ENCODE data around the gene DUS1L.
"Not testable (repeated sequence)": the region's sequence is repeated elsewhere in the genome, so short reads cannot be mapped to it uniquely, and the experiment has no call there.

Gene DUS1L

GRCh38 chr17:82038796-82039409 is 26.7 kb downstream of the DUS1L start:
- DNase-seq: not testable (repeated sequence)

GRCh38 chr17:82037889-82038195 is 27.8 kb downstream of the DUS1L start:
- no peak for DNase-seq

DNA sequence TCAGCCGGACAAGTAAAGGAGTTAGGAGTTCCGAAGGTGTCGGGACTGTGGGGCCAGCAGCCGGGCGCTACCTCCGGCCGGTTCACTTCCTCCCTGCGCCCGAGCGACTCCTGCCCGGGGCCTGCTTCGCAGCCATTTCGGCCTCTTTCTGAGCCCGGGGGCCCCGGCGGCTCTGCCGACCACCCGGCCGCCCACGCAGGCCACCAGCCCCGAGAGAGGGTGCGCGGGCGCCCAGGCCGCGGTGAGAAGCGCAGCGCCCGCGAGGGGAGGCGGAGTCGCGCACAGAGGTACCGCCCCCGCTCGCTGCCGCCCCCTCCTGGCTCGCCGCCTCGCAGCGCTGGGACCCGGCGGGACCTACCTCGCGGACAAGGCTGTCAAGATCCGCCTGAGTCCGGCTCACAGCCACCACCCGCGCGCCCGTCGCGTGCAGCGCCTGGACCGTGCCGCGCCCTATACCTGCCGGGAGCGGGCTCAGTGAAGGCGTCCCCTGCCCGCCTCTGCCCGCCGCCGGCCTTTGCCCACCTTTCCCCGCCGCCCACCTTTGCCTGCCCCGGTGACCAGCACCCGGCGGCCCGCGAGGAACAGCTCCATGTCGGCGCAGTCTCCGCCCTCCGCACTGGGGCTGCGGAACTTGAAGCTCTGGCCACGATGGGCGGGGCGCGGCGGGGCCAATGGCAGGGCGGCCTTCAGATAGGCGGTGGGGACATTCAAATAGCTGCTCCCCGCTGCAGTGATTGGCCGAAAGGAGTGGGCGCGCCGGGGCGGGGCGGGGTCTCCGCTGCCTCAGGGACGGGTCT is 28.3 kb downstream of the DUS1L start, which contains the start of gene DCXR:
TSS of gene DCXR (minus strand) at position 606 of the 797 bp plus-strand sequence. CDS start at position 591, 15 bp downstream.
- peak; percentile 88 to 96 for DNase-seq

DNA sequence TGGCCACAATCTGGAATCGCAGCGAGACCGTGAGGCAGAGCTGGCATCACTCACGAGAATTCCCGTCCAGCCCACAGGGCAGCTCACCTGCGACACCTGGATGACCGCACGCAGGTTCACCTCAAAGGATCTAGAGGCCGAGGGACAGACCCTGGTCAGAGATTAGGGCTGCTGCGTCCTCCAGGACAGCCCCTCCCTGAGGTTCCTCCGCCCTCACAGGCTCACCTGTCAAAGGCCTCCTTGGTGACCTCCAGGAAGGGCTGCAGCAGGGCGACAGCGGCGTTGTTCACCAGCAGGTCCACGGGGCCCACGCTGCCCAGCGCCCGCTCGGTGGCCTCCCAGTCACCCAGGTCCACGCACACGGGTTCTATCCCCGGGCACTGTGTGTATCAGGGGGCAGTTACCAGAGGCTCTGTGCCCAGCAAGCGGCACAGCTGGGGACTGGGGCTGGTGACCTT is 28.9 kb downstream of the DUS1L start:
- DNase-seq: no peak

GRCh38 chr17:82035956-82036633 is 29.5 kb downstream of the DUS1L start:
- no peak for DNase-seq

GRCh38 chr17:82035488-82035887 is 30.1 kb downstream of the DUS1L start:
- DNase-seq: no peak

GRCh38 chr17:82034371-82035011 is 31.1 kb downstream of the DUS1L start:
- no peak for DNase-seq

DNA sequence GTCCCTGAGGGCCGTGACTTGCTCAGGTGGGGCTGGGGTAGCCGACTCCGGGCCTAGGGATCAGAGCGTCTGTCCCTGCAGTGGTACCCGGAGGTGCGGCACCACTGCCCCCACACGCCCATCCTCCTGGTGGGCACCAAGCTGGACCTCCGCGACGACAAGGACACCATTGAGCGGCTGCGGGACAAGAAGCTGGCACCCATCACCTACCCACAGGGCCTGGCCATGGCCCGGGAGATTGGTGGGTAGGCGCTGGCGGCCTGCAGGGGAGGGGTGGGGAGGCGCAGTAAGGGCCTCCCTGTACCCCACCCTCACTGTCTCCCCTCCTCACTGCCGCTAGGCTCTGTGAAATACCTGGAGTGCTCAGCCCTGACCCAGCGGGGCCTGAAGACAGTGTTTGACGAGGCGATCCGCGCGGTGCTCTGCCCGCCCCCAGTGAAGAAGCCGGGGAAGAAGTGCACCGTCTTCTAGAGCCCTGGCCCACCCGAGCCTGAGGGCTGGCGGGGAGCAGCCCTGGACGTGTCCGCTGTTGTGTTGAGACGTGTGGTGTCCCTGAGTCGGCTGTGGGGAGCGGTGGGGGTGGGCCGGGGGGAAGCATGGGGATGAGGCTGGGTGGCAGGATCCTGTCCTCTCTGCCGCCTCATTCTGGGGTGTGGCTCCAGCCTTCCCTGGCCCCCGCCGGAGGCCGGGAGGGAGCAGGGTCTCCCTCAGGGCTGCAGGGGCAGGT is 32.1 kb downstream of the DUS1L start:
- DNase-seq: no peak

DNA sequence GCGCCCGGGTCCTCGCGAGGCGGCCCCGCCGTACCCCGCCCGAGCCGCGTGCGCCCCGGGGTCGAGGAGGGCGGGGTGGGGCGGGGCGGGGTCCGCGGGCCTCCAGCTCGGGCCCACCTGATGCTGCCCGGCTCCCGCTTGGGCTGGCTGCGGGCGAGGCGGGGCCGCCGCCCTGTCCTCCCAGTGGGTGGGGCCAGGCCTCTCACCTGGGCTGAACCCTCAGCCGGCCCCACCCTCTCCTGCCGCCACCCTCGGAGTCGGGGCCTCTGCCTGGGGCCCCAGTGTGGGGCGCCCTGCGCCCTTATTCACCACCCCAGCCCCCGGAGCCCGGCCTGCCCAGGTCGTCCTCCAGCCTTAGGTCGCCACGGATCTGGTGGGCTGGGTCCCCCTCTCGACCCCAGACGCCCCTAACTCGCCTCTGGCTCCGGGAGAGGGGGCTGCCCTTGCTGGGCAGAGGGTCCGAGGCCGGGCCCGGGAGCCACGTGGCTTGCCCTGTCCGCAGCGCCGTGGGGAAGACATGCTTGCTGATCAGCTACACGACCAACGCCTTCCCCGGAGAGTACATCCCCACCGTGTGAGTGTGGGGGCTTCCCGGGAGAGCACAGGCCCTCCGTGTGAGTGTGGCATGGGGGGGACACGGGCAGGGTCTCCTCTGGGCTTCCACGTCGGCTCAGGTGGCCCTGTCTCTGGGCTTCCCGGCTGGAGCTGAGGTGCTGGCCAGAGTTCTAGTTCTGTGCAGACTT is 33.5 kb downstream of the DUS1L start:
- peak in 1 of 2 experiments; percentile 41 for DNase-seq

DNA sequence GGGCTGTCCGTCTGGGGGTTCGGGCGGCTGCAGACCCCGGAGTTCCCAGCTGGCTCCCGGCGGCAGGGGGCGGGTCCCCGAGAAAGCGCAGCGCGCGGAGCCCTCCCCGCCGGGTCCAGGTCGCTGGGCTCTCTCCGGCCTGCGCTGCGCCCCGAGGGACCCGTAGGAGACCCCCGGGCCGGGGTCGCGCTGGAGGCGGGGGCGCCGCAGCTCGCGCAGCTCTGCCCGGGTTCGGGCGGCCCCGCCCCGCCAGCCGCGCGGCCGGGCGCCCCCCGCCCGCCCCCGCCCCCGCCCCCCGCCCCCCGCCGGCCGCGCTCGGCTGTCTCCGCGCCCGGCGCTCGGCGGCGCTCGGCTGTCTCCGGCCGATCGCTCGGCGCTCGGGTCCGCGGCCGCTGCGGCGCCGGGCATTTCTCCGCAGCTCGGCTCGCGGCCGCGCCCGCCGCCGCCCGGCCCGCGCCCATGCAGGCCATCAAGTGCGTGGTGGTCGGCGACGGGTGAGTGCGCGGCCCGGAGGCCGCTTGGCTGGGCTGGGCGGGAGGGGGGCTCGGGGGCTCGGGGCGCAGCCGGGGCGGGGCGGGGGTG is 34.2 kb downstream of the DUS1L start, which contains the start of gene RAC3:
TSS of gene RAC3 (plus strand) at position 376 of the 582 bp plus-strand sequence. CDS start at position 460, 84 bp downstream.
- peak in 1 of 2 experiments; percentile 42 for DNase-seq

GRCh38 chr17:82030470-82031302 is 34.9 kb downstream of the DUS1L start:
- peak; percentile 40 to 50 for DNase-seq

- DNase-seq: no peak
Measured at GRCh38 chr17:82029990-82030469, 35.6 kb downstream of the DUS1L start.

DNA sequence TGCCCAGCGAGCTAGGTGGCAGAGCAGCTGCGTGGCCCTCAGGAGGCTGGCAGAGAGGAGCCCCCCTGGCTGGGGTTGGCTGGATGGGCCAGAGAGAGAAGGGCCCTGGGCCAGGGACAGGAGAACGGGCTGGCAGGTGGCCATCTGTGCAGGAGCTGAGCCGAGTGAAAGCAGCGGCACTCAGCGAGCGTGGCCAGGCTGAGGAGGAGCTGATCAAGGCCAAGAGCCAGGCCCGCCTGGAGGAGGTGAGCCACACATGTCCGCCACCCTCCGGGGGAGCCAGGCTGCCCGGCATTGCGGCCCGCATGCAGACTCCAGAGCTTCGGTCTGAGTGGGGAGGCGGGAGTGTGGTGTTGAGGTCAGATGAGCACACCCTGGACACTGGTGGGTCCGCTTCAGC is 36.2 kb downstream of the DUS1L start:
- no peak for DNase-seq

GRCh38 chr17:82028966-82029365 is 36.6 kb downstream of the DUS1L start:
- DNase-seq: no peak

DNA sequence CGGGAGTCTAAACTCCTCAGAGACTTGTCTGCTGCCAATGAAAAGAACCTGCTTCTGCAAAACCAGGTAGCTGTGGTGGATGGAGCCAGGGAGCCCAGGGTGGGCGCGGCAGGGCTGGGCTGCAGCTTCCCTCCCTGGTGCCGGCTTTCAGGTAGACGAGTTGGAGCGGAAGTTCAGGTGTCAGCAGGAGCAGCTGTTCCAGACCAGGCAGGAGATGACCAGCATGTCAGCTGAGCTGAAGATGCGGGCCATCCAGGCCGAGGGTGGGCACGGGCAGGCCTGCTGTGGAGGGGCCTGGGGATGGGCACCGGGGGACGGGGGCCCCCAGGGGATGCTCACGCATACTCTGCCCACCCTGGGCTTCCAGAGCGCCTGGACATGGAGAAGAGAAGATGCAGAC is 37.4 kb downstream of the DUS1L start:
- DNase-seq: no peak

- DNase-seq: no peak
Measured at GRCh38 chr17:82025401-82026107, 40.0 kb downstream of the DUS1L start.

GRCh38 chr17:82024859-82025258 is 40.7 kb downstream of the DUS1L start:
- no peak for DNase-seq

DNA sequence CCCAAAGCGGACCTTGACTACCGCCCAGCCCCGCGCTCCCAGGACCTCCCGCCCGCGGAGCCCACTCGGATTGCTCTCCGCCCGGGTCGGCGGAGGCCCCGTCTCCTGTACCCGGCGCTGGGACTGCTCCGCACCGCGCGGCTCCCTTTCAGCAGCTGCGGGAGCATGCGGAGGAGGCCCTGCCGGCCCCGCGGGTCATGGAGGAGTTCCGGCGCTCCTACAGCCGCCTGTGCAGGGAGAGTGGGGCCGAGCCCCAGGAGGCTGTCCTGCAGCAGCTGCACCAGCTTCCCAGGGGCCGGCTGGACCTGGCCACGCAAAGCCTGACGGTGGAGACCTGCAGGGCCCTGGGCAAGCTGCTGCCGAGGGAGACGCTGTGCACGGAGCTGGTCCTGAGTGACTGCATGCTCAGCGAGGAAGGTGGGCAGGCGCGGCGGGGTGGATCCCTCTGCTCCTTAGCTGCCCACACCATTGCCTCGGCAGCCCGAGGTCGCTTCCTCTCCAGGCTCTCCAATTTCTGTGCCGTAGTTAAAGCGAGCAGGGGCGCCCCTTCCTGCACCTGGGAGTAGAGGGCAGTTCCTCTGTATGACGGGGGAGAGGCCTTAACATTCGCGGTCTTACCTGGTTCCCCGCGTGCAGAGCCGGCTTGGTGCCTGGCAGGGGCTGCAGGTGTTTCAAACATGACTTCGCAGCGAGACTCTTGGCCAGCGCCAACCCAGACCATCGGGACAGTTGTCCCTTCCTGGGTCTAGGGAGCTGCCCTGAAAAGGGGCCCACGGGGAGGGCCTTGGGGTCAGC is 42.0 kb downstream of the DUS1L start:
- DNase-seq: no peak

GRCh38 chr17:82022981-82023446 is 42.6 kb downstream of the DUS1L start, which contains the start of gene LRRC45:
LRRC45 (plus strand) TSS chr17:82023305; CDS start chr17:82023644, 339 bp downstream.
- DNase-seq: peak; percentile 98 to 99
